Lower leg skin (tissue), 4 donors: ENCODE data around the gene HSDL1. TPM values are rescaled to one million over a fixed set of nuclear protein-coding genes. Genes with fewer than 3 reads are reported as not detected.

Experiments used
- DNase-seq, 2 donors: peaks; one replicate each; pipeline ENCODE4 v3.0.0-alpha.2; 2019; ENCODE audit warnings: low spot score in 2 of 2
- H3K4me3 ChIP-seq: fragments of 200-600 bp; sonication (generic); 2 replicates; pipeline ENCODE4 v1.5.1; 2017; ENCODE audit warnings: mild to moderate bottlenecking, low read depth; ENCODE audit not compliant: poor library complexity, severe bottlenecking
- POLR2A ChIP-seq, 2 donors: fragments of 450-650 bp; IDR thresholded peaks; one replicate each; pipeline ENCODE4 v1.6.1; 2016 to 2017; ENCODE audit warnings: antibody characterized with exemption in 2 of 2, mild to moderate bottlenecking in 1 of 2, moderate library complexity in 1 of 2
- WGBS, 2 donors: methylation state at CpG; one replicate each; pipeline ENCODE4 v1.1.5; 2018; 5-methylcytosine and 5-hydroxymethylcytosine counted together
- intact Hi-C: fragments of 100-400 bp; cut with DNase I; formaldehyde crosslinking; loops from one replicate; pipeline ENCODE4 v1.15.0; 2023; ENCODE audit warnings: low total_unique reads
- total RNA-seq, 4 donors: library from RNA; depleted of rRNA; stranded (reverse); fragments of >200 nt; gene quantifications; one replicate each; pipeline ENCODE4 v1.1.0, GENCODE V29; 2016
- TF ChIP-seq, protein P1 (sequence below), 3 donors: fragments of 450-650 bp; IDR thresholded peaks; one replicate each; pipeline ENCODE4 v1.5.1; 2016; ENCODE audit warnings: antibody characterized with exemption in 3 of 3, mild to moderate bottlenecking in 3 of 3, moderate library complexity in 2 of 3

Gene HSDL1
- total RNA-seq, 4 donors from 2014 or later: 8.0 to 14.2 (median 12.0) TPM

DNA sequence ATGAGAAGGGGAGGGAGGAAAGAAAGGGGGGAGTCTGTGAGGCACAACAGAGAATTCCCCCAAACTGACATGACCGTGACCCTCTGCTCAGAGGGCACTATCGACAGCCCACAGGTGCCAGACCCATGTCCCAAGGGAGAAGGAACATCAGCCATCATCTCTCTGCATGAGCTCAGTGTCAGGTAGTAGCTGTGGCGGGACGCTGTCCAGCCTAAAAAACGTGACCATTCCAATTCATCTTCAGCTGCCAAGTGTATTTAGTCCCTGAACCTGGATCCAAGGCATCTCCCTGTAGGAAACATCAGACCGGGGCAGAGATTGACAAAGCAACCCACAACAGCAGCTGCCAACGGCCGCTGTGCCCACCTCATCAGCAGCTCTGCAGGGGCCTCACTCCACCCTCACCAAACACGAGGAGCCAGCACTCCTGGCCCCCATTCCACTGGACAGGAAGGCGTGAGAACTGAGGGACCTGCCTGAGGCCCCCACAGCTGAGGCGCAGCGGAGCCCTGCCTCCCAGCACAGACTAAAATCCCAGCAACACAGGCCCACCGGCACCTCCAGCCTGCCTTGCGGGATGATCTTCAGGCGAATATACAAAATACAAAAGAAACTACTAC is 33.3 kb upstream of the HSDL1 start:
- intact Hi-C loops: loop anchor here (5.0 kb wide), 1 partner anchor 231 kb away; no protein-coding TSS in a partner anchor
- TF ChIP-seq, protein P1, sequence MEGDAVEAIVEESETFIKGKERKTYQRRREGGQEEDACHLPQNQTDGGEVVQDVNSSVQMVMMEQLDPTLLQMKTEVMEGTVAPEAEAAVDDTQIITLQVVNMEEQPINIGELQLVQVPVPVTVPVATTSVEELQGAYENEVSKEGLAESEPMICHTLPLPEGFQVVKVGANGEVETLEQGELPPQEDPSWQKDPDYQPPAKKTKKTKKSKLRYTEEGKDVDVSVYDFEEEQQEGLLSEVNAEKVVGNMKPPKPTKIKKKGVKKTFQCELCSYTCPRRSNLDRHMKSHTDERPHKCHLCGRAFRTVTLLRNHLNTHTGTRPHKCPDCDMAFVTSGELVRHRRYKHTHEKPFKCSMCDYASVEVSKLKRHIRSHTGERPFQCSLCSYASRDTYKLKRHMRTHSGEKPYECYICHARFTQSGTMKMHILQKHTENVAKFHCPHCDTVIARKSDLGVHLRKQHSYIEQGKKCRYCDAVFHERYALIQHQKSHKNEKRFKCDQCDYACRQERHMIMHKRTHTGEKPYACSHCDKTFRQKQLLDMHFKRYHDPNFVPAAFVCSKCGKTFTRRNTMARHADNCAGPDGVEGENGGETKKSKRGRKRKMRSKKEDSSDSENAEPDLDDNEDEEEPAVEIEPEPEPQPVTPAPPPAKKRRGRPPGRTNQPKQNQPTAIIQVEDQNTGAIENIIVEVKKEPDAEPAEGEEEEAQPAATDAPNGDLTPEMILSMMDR (IDR thresholded peaks at IDR 0.05): no peak
- TF ChIP-seq POLR2A (IDR thresholded peaks at IDR 0.05): no peak
- no peak overlapping the region for H3K4me3 ChIP-seq
- DNase-seq: no peak
- 85 to 88% methylated on average over 14 to 15 of the region's 15 CpGs for WGBS, 2 donors

DNA sequence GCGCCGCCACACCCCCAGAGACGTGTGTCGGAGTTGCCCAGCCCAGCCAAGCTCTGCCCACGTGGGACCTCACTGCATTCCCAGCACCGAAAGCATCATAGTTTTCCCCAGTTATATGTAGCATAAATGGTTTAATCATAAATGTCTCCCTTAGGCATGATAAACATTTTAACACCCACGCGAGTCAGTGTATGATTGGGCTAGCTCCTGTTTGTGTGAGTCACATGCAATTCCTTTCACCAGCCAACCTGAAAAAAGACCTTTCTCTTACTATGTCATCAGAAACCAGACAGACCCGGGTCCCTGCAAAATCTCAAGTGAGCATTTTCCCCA is 32.7 kb upstream of the HSDL1 start:
- 23 to 25% methylated on average over 9 of the region's 9 CpGs for WGBS, 2 donors
- intact Hi-C loops: loop anchor here (5.0 kb wide), 1 partner anchor 230 kb away; no protein-coding TSS in a partner anchor
- no peak for DNase-seq
- TF ChIP-seq, protein P1 (IDR thresholded peaks at IDR 0.05): no peak
- TF ChIP-seq POLR2A (IDR thresholded peaks at IDR 0.05): no peak
- no peak overlapping the region for H3K4me3 ChIP-seq

DNA sequence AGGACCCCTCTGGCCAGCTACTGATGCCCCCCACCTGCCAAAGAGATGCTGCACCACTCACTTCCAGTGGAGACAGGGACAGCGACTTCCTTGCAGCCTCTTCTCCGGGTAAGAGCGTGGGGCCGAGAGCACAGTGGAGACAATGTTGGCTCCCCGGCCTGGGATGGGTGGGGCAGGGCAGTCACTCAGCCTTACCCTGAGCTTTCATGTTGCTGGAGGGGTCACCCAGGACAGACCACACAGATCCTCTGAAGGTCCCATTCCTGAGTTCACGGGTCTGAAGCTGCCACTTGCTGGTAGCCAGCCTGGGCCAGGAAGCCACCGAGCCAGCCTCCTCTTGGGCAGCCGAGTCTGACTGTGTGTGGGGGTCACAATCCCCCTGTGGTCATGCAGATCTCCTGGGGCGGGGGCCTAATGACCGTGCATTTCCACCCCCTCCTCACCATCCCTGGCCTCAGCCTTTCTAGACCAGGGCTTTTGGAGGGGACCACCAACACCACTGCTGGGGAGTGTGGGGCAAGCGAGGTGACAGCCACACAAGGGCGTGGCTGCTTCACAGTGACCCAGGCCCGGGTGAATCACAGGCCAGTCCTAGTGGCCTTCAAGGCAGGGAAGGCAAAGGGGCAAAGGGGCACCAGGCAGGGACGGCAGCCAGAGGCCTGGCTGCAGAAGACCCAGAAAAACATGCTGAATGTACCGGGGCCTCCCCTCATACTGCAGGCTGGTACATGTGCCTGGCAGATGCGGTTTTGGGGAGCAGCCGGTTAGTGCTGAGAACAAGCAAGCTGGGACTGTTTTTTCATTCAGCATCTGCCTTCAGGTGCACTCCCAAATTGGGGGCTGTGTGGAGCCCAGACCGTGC is 31.4 kb upstream of the HSDL1 start:
- no peak for TF ChIP-seq POLR2A (IDR thresholded peaks at IDR 0.05)
- TF ChIP-seq, protein P1 (IDR thresholded peaks at IDR 0.05): no peak
- WGBS, 2 donors: 45 to 51% methylated on average over 15 to 17 of the region's 18 CpGs
- no peak overlapping the region for H3K4me3 ChIP-seq
- DNase-seq: no peak
- intact Hi-C loops: loop anchor here (5.0 kb wide), 1 partner anchor 229 kb away; no protein-coding TSS in a partner anchor

DNA sequence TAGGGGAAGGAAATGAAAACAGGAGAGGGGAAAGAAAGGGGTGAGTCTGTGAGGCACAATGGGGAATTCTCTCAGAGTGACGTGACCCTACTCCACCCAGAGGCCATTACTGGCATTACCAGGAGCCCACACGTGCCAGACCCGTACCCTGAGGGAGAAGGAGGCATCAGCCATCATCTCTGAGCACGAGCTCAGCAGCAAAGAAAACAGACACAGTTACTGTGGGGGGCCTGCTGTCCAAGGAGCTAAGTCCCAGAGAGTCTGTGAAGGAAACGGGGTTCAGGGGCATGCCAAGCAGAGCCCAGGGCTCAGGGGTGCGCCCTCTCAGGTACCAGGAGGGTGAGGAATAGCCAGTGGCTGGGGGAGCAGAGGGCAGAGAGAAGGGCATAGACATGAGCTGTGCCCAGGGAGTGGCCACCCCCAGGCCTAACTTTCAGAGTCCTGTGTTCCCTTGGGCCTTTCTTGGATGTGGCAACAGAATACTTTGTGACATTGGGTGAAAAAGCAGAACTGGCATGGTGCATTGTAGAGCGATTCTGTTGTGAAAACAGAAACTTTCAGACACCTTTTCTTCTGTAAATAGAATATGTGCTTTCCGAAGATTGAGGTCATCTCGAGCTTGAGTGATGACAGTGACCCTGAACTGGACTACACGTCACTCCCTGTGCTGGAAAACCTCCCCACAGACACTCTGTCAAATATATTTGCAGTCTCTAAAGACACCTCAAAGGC is 30.5 kb upstream of the HSDL1 start:
- TF ChIP-seq POLR2A (IDR thresholded peaks at IDR 0.05): no peak
- TF ChIP-seq, protein P1 (IDR thresholded peaks at IDR 0.05): peak in 1 of 3 donors; percentile 82
- DNase-seq: peak in 1 of 2 donors; percentile 66
- H3K4me3 ChIP-seq: no peak overlapping the region
- intact Hi-C loops: loop anchor here (5.0 kb wide), 1 partner anchor 228 kb away; no protein-coding TSS in a partner anchor
- WGBS, 2 donors: 36 to 37% methylated on average over 10 of the region's 10 CpGs

DNA sequence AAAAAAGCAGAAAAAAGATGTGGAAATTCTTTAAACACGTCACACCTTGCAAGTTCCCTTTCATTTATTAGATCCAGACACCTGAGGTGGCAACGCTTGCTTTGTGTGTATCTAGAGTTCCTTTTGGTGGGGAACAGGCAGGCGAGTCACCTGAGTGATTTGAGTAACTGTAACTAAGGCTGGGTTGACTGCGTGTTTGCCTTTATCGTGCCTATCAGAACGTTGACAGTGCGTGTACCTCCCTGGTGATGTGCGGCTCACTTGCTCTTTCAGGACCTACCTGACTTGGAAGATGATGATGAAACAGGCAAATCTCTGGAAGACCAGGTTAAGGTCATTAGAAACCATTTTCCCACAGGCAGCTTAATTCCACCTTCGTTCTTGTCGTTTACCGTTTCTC is 29.4 kb upstream of the HSDL1 start:
- WGBS, 2 donors: 80 to 81% methylated on average over 11 of the region's 11 CpGs
- DNase-seq: no peak
- H3K4me3 ChIP-seq: no peak overlapping the region
- TF ChIP-seq, protein P1 (IDR thresholded peaks at IDR 0.05): no peak
- no peak for TF ChIP-seq POLR2A (IDR thresholded peaks at IDR 0.05)
- intact Hi-C loops: no loop called here
